GM10266 (cell line): ENCODE data around the gene IFITM10.
A peak's percentile ranks its signal among the peaks of the same experiment; 100 is the strongest.

Experiments used
- DNase-seq: peaks from one replicate; pipeline ENCODE4 v3.0.0; 2012; ENCODE audit errors: extremely low spot score
- TF ChIP-seq, protein P1 (sequence below): IDR thresholded peaks from 2 replicates; pipeline ENCODE4 v1.5.1; 2012; ENCODE audit warnings: mild to moderate bottlenecking, low read depth; ENCODE audit not compliant: control insufficient read depth, insufficient read depth; ENCODE audit errors: missing control alignments

IFITM10 gene

DNA sequence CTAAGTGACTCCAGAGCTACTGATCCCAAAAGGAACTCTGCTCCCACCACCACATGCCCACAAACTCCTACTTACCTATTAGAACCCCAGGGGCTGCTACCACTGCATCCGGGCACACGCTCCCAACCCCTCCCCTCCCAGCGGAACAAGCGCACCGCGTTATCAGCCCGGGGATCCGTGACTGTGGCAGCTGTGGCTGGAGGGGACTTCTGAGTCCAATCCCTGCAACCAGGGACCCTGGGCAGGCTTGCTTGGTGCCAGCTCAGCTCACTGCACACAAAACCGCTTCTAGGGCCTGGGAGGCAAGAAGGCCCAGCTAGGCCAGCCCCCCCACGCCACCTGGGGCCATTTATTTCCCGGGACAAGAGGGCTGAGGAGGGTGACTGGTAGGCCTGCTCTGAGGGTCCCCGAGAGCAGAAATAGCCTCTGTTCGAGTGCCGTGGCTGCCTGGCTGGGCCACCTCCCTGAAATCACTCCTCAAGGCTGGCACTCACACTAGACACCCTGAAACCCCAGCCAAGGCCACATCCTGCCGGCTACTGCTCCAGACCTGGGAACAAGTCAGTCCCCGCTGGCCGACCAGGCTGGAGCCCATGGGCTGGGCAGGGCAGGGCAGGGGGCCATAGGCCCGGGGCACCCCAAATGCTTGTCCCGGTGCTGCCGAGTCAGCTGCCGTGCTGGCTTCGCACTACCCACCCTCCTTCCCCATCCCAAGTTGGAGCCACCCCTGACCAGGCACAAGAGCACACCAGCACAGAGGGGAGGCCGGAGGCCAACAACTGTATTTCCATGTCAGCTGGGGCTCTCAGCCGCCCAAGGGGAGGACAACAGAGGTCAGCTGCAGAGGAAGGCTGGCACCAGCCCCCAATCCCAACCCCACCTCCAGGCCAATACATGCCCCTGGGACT is 1.9 kb upstream of the IFITM10 start:
- DNase-seq, result peak; percentile 41
- TF ChIP-seq, protein P1, sequence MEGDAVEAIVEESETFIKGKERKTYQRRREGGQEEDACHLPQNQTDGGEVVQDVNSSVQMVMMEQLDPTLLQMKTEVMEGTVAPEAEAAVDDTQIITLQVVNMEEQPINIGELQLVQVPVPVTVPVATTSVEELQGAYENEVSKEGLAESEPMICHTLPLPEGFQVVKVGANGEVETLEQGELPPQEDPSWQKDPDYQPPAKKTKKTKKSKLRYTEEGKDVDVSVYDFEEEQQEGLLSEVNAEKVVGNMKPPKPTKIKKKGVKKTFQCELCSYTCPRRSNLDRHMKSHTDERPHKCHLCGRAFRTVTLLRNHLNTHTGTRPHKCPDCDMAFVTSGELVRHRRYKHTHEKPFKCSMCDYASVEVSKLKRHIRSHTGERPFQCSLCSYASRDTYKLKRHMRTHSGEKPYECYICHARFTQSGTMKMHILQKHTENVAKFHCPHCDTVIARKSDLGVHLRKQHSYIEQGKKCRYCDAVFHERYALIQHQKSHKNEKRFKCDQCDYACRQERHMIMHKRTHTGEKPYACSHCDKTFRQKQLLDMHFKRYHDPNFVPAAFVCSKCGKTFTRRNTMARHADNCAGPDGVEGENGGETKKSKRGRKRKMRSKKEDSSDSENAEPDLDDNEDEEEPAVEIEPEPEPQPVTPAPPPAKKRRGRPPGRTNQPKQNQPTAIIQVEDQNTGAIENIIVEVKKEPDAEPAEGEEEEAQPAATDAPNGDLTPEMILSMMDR, result no peak

DNA sequence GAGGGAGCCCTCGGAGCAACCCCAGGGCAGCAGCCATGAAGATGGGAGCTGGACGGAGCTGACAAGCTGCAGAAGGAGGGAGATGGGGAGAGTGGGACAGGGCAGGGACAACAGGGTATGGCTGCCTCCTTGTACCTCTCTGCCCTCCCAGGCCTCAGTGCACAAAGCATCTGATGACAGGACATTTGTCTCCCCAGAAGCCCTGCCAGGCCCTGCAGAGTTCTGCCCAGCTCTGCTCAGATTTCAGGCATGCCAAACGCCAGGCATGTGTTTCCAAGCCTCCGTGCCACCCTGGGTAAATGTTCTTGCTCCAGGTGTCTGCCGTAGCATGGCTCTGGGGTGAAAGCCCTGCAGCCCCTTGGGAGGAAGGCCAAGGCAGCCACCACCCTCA is 1.1 kb upstream of the IFITM10 start:
- TF ChIP-seq, protein P1, result no peak
- DNase-seq, result no peak

- TF ChIP-seq, protein P1, result no peak
- no peak for DNase-seq
These were observed 590 bp upstream of the IFITM10 start for GRCh38 chr11:1750840-1751530.

DNA sequence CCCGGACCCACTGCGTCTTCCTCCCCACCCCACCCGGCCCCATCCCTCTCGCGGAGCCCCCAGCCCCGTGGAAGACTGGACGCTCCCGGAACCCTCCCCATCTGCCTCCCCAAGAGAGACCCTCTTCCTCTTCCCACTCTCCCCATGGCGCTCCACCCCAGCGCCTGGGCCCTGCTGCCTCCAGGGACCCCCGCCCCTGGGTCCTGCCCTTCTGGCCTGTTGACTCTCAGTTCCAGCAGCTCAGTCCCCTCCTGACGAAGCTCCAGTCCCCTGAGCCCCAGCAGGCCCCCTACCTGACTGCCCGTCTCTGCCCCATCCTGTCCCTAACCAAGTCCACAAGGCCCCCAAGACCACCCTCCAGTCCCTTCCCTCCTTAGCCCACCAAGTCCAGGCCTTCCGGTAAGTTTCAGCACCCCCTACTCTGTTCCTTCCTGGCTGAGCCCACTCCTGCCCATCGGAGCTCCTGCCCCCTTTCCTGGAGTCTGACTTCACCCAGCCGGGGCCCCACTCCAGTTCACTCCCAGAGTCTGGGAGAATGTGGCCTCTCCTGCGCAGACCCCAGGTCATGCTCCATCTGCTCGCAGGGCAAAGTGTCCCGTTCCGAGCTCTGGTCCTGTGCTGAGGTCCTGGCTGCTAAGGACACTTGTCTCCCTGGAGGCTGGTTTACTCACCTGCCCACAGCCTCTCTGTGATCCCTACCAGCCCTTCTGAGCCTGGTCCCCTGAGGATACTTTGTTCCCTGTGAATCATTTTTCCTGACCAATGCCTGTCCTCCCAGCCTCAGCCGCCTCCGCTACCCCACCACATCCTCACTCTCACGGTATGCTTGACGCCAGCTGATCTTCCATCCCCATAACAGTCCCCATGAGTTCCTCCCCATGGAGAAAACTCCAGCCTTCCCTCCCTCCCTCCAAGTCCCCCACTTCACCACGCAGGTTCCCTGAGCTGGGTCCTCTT is 722 bp downstream of the IFITM10 start:
- TF ChIP-seq, protein P1, result no peak
- DNase-seq, result no peak

GRCh38 chr11:1748636-1749394 is 1.6 kb downstream of the IFITM10 start:
- TF ChIP-seq, protein P1, result no peak
- no peak for DNase-seq
